Measurements from ENCODE around the gene EVC.
A peak's percentile ranks its signal among the peaks of the same experiment; 100 is the strongest.

EVC gene

GRCh38 chr4:5710961-5711478 lies at the start of gene EVC:
EVC (plus strand) TSS chr4:5711201; CDS start chr4:5711381, 180 bp downstream.
- peak; percentile 51 for DNase-seq (ENCODE audit: low read depth)
- peak within 1 kb of the TSS; percentile 75 for H3K4me3 ChIP-seq (ENCODE audit: low read depth, low read length)

GRCh38 chr4:5661237-5661636 lies 49.8 kb upstream of the EVC start:
- no peak for DNase-seq (ENCODE audit: low read depth)
- H3K4me3 ChIP-seq (ENCODE audit: low read depth, low read length): no peak overlapping the region

- no peak overlapping the region for H3K4me3 ChIP-seq (ENCODE audit: low read depth, low read length)
- DNase-seq (ENCODE audit: low read depth): no peak
Measured at GRCh38 chr4:5662555-5662954, 48.4 kb upstream of the EVC start.

DNA sequence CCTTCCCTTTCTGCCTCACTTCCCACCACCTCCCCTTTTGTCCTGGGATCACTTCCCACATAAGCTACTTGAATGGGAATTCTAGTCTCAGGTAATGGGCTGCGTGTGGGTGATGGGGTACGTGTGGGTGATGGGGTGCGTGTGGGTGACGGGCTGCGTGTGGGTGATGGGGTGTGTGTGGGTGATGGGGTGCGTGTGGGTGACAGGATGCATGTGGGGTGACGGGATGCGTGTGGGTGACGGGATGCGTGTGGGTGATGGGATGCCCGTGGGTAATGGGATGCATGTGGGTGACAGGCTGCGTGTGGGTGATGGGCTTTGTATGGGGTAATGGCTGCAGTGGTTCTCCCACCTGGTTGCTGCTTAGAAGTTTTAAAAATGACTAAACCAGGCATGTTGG lies 46.2 kb upstream of the EVC start:
- H3K4me3 ChIP-seq (ENCODE audit: low read depth, low read length): no peak overlapping the region
- DNase-seq (ENCODE audit: low read depth): no peak

DNA sequence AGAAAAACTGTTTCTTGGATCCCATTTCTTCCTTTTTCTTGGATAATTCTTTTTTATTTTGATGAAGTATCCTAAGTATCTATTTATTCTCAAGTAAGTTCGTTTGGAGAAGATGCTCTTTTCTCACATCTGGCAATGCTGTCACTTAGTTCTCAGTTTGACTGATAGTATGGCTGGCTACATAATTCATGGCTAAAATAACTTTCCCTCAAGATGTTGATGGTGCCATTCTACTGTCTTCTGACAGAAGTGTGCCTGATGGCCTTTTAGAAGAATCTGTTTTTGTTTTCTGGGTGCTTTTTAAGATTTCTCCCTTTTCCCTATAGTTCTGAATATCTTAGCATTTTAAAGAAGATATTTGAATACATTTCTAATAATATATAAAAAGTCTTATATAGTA lies 44.3 kb upstream of the EVC start:
- no peak overlapping the region for H3K4me3 ChIP-seq (ENCODE audit: low read depth, low read length)
- DNase-seq (ENCODE audit: low read depth): no peak

GRCh38 chr4:5676763-5677162 lies 34.2 kb upstream of the EVC start:
- no peak overlapping the region for H3K4me3 ChIP-seq (ENCODE audit: low read depth, low read length)
- DNase-seq (ENCODE audit: low read depth): no peak

DNA sequence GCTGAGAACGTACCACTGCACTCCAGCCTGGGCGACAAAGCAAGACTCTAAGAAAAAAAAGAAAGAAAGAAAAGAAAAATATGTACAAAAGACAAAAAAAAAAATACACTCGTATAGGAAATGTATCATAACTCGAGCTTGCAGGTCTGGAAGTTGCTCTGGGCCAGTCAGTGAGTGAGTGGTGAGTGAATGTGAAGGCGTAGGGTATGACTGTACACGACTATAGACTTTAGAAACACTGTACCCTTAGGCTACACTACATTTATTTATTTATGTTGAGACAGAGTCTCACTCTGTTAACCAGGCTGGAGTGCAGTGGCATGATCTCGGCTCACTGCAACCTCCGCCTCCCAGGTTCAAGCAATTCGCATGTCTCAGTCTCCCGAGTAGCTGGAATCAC lies 32.0 kb upstream of the EVC start:
- DNase-seq (ENCODE audit: low read depth): no peak
- H3K4me3 ChIP-seq (ENCODE audit: low read depth, low read length): no peak overlapping the region

DNA sequence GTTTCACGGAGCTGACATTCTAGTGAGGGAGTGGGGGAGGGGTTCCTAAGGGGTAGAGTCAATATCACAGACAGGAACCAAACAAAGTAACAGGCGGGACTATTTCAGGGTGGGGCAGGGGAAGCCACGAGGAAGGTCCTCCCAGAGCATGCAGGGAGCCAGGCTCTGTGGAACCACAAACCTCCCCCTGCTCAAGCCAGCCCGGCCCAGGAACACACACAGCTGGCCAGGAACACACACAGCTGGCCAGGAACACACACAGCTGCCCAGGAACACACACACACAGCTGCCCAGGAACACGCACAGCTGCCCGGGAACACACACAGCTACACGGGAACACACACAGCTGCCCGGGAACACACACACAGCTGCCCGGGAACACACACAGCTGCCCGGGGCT lies 27.4 kb upstream of the EVC start:
- no peak overlapping the region for H3K4me3 ChIP-seq (ENCODE audit: low read depth, low read length)
- peak; percentile 22 for DNase-seq (ENCODE audit: low read depth)

DNA sequence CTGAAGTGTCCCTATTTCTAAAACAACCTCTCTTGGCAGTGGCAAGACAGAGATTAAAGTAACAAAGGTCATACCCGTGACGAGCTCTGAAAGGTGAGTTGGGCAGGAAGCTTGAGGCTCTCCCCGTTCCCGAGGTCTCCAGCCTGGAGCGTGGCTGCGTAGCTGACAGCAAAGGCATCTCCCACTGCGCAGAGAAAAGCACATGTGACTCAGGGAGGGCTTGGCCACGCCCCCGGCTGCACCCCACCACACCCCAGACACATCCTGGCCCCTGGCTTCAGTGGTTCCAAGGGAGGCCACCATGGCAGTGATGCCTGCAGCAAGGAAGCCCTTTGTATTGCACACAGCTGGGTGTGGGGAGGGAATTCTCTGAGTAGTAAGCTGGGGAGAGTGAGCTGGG lies 25.7 kb upstream of the EVC start:
- no peak overlapping the region for H3K4me3 ChIP-seq (ENCODE audit: low read depth, low read length)
- DNase-seq (ENCODE audit: low read depth): no peak

DNA sequence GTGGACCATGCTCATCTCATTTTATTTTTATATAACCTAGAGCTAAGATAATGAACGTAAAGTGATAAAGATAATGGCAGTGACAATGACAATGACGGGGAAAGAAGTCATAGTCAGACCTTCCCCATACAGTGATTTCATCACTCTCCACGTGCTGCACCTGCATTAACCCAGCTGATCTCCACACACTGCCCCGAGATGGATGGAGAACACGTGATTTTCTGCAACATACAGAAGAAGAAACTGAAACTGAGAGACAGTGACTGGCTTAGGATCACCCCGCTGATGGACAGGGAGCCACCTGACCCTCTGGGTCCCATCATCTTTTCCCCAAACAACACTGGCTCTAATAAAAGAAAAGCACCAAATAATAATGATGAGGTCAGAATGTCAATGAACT lies 24.7 kb upstream of the EVC start:
- H3K4me3 ChIP-seq (ENCODE audit: low read depth, low read length): no peak overlapping the region
- DNase-seq (ENCODE audit: low read depth): no peak

DNA sequence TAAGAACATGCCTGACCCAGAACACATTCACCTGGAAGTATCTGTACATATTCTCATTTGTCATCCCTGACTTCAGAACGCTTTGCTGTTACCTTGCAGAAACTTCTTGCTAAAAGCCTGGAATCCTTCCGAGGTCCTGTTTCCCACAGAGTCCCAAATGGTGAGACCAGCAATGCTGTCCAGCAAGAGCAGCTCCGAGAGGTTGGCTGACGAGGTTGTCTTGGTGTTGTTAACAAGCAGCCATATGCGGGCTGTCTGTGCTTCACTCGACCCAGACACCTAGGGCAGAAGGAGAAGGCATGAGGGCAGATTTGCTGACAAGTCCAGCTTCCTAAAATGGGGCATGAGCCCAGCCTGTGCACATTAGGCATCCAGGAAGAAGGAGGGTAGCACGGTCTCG lies 21.9 kb upstream of the EVC start:
- DNase-seq (ENCODE audit: low read depth): no peak
- no peak overlapping the region for H3K4me3 ChIP-seq (ENCODE audit: low read depth, low read length)

- no peak overlapping the region for H3K4me3 ChIP-seq (ENCODE audit: low read depth, low read length)
Measured at GRCh38 chr4:5691491-5692132, 19.4 kb upstream of the EVC start.

GRCh38 chr4:5693871-5694270 lies 17.1 kb upstream of the EVC start:
- H3K4me3 ChIP-seq (ENCODE audit: low read depth, low read length): no peak overlapping the region
- no peak for DNase-seq (ENCODE audit: low read depth)

More at GRCh38 chr4:5691491-5692132, 19.4 kb upstream of the EVC start:
- DNase-seq (ENCODE audit: low read depth): no peak

GRCh38 chr4:5696341-5696740 lies 14.7 kb upstream of the EVC start:
- no peak overlapping the region for H3K4me3 ChIP-seq (ENCODE audit: low read depth, low read length)
- no peak for DNase-seq (ENCODE audit: low read depth)

DNA sequence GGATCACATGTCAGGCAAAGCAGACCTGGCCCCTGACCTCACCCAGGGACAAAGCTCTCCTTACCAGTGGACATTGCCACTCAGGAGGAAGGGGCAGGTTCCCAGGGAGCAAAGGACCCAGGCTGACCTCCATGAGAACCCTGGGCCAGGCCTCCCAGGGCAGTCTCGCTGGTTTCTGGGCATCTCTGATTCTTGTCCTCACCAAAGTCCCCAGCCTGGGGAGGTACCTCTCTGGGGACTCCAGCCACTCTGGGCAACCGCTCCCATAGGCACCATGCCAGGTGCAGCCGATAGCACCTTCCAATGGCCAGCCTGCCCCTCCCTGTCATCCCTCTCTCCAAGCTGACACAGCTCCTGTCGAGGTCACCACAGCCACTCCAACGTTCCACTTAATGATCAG lies 10.5 kb upstream of the EVC start:
- no peak overlapping the region for H3K4me3 ChIP-seq (ENCODE audit: low read depth, low read length)
- DNase-seq (ENCODE audit: low read depth): no peak

DNA sequence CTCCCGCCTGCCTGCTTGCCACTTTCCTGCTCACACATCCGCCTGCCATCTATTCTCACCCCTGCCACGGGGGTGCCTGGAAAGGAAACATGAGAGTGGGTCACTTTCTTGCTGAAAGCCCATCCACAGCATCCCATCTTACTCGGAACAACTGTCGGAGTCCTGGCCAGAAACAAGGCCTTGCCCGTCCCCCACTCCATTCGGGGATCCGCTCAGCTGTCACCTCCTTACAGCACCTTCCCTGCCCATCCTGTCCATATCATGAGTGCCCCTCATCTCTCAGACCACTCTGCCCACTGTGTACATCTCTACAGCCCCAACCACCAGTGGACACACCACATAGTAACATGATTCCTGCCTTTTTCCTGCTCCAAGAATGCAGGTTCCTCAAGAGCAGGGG lies 9.0 kb upstream of the EVC start:
- H3K4me3 ChIP-seq (ENCODE audit: low read depth, low read length): no peak overlapping the region
- no peak for DNase-seq (ENCODE audit: low read depth)

DNA sequence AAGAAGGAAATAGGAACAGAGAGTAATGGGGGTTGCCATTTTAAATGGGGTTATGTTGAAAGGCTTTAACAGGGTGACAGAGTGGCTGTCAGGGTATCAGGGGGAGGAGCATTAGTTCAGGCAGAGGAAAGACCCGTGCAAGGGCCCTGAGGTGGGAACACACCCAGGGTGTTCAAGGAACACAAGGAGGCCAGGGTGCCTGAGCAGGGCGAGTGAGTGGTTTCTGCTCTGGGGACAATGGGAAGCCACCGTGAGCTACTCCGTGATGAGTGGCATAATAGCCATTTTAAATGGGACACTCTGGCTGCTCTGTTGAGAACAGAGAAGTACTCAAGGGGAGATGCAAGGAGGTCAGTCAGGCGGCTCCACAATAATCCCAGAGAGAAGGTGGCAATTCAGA lies 7.2 kb upstream of the EVC start:
- no peak for DNase-seq (ENCODE audit: low read depth)
- no peak overlapping the region for H3K4me3 ChIP-seq (ENCODE audit: low read depth, low read length)

DNA sequence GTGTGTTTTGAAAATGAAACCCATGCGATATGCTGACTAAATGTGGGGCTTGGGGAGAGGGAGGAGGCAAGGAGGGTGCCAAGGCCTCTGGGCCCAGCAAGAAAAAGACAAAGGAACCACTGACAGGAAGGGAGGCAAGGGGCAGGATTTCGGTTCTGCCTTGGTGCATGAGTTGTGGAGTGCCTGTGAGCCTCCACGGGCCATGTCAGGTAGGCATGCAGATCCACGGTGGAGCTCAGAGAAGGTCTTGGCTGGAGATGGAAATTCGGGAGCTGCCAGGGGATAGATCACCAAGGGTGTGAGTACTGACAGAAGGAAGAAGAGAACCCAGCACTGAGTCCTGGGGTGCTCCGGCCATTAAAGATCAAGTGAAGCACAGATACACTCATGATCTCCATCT lies 6.7 kb upstream of the EVC start:
- DNase-seq (ENCODE audit: low read depth): no peak
- H3K4me3 ChIP-seq (ENCODE audit: low read depth, low read length): no peak overlapping the region

GRCh38 chr4:5705647-5706320 lies 5.2 kb upstream of the EVC start:
- no peak overlapping the region for H3K4me3 ChIP-seq (ENCODE audit: low read depth, low read length)
- no peak for DNase-seq (ENCODE audit: low read depth)

DNA sequence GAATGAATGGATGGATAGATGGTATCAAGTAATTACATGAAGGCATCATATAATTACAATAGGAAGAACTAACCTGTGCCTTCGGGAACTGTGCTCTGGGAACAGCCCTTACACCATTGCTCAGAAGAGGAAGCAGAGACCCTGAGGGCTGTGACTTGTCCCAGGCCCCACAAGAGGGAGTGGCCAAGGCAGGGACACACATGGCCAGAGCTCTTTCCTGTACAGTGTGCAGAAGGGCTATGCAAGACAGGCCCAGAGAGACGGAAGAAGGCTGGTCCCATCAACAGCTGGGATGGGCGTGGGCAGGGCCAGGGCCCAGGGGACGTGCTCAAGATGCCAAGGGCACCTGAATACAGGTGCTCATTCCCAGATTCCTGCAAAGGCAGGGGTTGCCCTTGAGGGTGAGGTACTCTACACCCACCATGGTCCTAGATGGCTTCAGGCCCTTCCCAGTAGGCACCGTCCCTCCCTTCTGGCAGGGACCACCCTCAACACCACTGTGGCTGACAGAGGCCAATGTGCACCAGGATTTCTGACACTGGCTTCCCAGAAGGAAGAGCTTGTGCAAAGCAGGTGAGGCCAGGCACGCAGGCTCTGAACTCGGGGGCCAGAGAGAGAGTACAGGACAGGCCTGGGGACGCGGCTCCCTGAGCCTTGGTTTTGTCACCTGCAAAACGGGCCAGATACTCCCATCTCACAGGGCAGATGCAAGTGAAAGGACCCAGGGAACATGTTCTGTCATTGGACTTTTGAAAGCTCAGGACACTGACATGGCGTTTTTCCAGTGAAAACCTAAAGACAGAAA lies 4.3 kb upstream of the EVC start:
- H3K4me3 ChIP-seq (ENCODE audit: low read depth, low read length): peak overlapping the region; percentile 76
- DNase-seq (ENCODE audit: low read depth): no peak
